Measurements from ENCODE around the gene JCAD.

The JCAD gene

GRCh38 chr10:30032125-30032524 is 27.3 kb downstream of the JCAD start:
- H3K27ac ChIP-seq: no peak overlapping the region
- no peak for TF ChIP-seq ZFX (IDR thresholded peaks at IDR 0.05; ENCODE audit: borderline replicate concordance)
- TF ChIP-seq, protein P1, sequence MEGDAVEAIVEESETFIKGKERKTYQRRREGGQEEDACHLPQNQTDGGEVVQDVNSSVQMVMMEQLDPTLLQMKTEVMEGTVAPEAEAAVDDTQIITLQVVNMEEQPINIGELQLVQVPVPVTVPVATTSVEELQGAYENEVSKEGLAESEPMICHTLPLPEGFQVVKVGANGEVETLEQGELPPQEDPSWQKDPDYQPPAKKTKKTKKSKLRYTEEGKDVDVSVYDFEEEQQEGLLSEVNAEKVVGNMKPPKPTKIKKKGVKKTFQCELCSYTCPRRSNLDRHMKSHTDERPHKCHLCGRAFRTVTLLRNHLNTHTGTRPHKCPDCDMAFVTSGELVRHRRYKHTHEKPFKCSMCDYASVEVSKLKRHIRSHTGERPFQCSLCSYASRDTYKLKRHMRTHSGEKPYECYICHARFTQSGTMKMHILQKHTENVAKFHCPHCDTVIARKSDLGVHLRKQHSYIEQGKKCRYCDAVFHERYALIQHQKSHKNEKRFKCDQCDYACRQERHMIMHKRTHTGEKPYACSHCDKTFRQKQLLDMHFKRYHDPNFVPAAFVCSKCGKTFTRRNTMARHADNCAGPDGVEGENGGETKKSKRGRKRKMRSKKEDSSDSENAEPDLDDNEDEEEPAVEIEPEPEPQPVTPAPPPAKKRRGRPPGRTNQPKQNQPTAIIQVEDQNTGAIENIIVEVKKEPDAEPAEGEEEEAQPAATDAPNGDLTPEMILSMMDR (IDR thresholded peaks at IDR 0.05): no peak

DNA sequence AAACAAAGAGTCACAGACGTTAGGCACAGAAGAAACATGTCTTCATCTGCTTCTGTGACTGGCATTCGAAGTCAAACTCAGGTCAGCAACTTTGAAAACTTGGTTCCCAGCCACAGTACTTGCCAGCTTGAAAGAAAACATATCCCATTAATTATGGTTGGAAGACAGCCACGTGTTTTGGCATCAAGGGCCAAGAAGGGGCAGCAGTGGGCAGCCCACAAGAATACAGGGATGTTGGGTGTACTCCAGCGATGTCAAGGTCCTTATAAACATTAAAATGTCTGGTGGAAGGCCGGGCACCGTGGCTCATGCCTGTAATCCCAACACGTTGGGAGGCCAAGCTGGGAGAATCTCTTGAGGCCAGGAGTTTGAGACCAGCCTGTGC is 29.5 kb downstream of the JCAD start:
- no peak for TF ChIP-seq ZFX (IDR thresholded peaks at IDR 0.05; ENCODE audit: borderline replicate concordance)
- TF ChIP-seq, protein P1 (IDR thresholded peaks at IDR 0.05): no peak
- H3K27ac ChIP-seq: no peak overlapping the region

DNA sequence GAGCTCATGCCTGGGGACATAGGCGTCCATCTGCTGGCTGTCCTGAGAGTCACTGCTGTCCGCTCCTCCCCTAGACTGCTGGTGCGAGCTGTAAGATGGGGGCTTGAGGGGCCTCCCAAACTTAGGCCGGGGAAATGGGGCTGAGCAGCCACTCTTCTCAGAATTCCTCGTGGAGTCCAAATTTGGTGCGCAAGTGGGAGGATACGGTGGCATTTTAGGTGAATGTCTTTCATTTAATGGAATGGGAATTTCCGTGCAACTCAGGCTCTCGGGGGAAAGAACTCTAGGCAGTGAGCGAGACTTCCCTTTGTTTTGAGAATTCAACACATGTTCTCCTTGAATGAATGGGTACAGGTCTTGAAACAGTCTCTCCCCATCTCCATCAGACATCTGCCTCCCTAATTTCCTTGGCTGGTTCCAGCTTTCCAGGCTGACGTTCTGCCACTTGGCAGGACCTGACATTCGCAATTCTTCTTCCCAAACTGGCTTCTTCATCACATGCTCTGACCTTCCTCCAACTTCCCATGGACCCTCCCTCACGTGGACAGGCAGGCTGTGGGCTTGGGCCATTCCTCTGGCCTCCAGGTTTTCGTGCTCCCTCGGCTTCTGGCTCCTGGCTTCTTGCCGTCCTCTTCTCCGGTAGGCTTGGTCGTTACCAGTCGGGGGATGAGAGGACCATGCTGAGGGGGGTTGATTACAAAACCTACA is 30.1 kb downstream of the JCAD start:
- H3K27ac ChIP-seq: no peak overlapping the region
- TF ChIP-seq, protein P1 (IDR thresholded peaks at IDR 0.05): no peak
- TF ChIP-seq ZFX (IDR thresholded peaks at IDR 0.05; ENCODE audit: borderline replicate concordance): no peak

GRCh38 chr10:30028738-30029030 is 30.7 kb downstream of the JCAD start:
- no peak for TF ChIP-seq ZFX (IDR thresholded peaks at IDR 0.05; ENCODE audit: borderline replicate concordance)
- TF ChIP-seq, protein P1 (IDR thresholded peaks at IDR 0.05): no peak
- H3K27ac ChIP-seq: no peak overlapping the region

GRCh38 chr10:30028006-30028737 is 31.2 kb downstream of the JCAD start:
- H3K27ac ChIP-seq: no peak overlapping the region
- TF ChIP-seq, protein P1 (IDR thresholded peaks at IDR 0.05): no peak
- no peak for TF ChIP-seq ZFX (IDR thresholded peaks at IDR 0.05; ENCODE audit: borderline replicate concordance)

DNA sequence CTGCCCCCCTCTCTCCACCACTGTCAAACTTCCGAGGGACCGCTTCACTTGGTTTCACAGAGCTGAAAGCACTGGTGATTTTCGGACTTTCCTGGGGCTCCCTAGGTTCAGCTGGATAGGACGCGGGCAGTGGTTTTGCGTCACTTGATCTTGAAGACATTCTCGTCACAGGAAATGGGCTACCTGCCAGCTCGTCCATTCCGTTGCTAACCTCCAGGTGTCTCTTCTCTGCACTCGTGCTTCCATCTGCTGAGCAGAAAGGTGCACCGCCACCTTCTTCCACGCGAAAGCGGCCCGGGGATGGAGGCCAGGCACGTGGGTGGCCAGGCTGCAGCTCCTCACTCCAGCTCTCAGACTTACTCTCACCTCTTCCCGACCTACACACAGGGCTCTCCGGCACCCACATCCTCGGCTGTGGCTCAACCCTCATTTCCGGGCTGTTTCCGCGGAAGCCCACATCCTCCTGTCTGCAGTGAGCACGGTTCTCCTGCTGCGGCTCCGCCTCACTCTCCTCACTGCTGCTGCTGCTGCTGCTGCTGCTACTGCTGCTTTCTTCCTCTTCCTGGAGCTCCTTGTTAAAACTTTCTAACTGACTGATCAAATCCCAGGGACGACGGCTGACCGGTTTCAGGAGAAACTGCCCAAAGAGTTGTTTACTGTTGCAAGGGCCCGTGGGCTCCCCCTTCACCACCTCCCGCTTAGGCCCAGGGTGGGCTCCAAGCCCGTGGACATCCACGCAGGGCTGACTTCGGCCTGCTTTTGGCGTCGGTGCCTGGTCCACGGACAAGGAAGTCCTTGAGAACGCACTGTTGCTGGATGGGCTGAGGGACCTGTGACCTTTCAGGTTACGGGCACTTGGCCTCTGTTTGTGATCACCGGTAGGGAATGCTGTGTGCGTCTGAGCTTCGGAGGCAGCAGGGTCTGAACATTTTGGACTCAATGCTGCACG is 32.1 kb downstream of the JCAD start:
- TF ChIP-seq, protein P1 (IDR thresholded peaks at IDR 0.05): peak; percentile 76
- no peak for TF ChIP-seq ZFX (IDR thresholded peaks at IDR 0.05; ENCODE audit: borderline replicate concordance)

More for the DNA sequence above, 32.1 kb downstream of the JCAD start:
- H3K27ac ChIP-seq: no peak overlapping the region

Data from 22Rv1 (cell line).